Hepatocyte (in vitro differentiated cells): ENCODE results near the gene FADS6.

Source experiments
- CTCF ChIP-seq: fragments of 200-600 bp; sonication (generic); IDR thresholded peaks from 2 replicates; pipeline ENCODE4 v1.5.1; 2016; ENCODE audit warnings: antibody characterized with exemption, mild to moderate bottlenecking; ENCODE audit not compliant: poor library complexity
- EZH2 ChIP-seq: fragments of 200-600 bp; sonication (generic); IDR thresholded peaks from 2 replicates; pipeline ENCODE4 v1.6.1; 2016; ENCODE audit warnings: antibody characterized with exemption, mild to moderate bottlenecking, borderline replicate concordance
- EZH2phosphoT487 ChIP-seq: fragments of 200-600 bp; sonication (generic); IDR thresholded peaks from one replicate; pipeline ENCODE4 v1.6.1; 2018; ENCODE audit warnings: antibody characterized with exemption, mild to moderate bottlenecking, low read depth, moderate library complexity; ENCODE audit not compliant: unreplicated experiment, severe bottlenecking

- TF ChIP-seq CTCF: no peak
- no peak for TF ChIP-seq EZH2
- no peak for TF ChIP-seq EZH2phosphoT487
Observed at GRCh38 chr17:74921769-74922168, 28.3 kb upstream of the FADS6 start.
